Prostate gland (tissue), 2 donors: Measurements from ENCODE around the gene DDX3X.

Experiments used
- CTCF ChIP-seq, 4 experiments: fragments of 200-600 bp in 2 of 4; fragments of 450-650 bp in 2 of 4; sonication (generic) in 2 of 4; IDR thresholded peaks; 1 replicate in 3 of 4; 2 replicates in 1 of 4; pipeline ENCODE4 v1.5.1; 2016 to 2019; ENCODE audit warnings: antibody characterized with exemption in 4 of 4, mild to moderate bottlenecking in 2 of 4, moderate library complexity in 2 of 4
- POLR2A ChIP-seq: fragments of 450-650 bp; IDR thresholded peaks from one replicate; pipeline ENCODE4 v1.6.1; 2016; ENCODE audit warnings: antibody characterized with exemption, mild to moderate bottlenecking
- POLR2AphosphoS5 ChIP-seq: sonication (generic); formaldehyde crosslinking; IDR thresholded peaks from one replicate; pipeline ENCODE4 v1.6.1; 2017; ENCODE audit warnings: antibody characterized with exemption

DNA sequence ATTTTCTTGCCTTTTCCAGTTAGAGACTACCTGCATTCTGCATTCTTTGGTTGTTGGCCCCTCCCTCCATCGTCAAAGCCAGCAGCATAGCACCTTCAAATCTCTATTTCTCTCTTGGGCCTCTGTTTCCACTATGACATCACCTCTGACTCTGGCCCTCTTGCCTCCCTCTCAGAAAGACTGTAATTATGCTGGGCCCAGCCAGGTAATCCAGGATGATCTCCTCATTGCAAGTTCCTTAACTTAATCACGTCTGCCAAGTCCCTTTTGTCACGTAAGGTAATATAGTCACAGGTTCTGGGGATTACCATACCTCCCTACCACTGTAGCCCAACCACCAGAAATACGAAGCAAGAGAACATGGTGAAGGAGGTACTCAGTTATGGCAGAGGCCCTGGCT is 73.9 kb downstream of the DDX3X start:
- no peak for TF ChIP-seq POLR2A
- TF ChIP-seq CTCF (IDR thresholded peaks at IDR 0.05): no peak
- TF ChIP-seq POLR2AphosphoS5: no peak
